Colonic mucosa (tissue), 4 donors: Measurements from ENCODE around the gene TLE4. TPM values are rescaled to one million over a fixed set of nuclear protein-coding genes. Genes with fewer than 3 reads are reported as not detected.
A peak's percentile ranks its signal among the peaks of the same experiment; 100 is the strongest.

ENCODE experiments used
- DNase-seq: peaks from one replicate; pipeline ENCODE4 v3.0.0-alpha.2; 2020
- H3K27ac ChIP-seq: fragments of 200-600 bp; one replicate; pipeline ENCODE4 v1.8.0; 2021
- H3K27me3 ChIP-seq: fragments of 200-600 bp; one replicate; pipeline ENCODE4 v1.8.0; 2021
- H3K36me3 ChIP-seq: fragments of 200-600 bp; one replicate; pipeline ENCODE4 v1.8.0; 2021
- H3K4me1 ChIP-seq: fragments of 200-600 bp; one replicate; pipeline ENCODE4 v1.8.0; 2021; ENCODE audit warnings: mild to moderate bottlenecking
- H3K4me3 ChIP-seq: fragments of 200-600 bp; one replicate; pipeline ENCODE4 v1.8.0; 2021
- H3K9ac ChIP-seq, 2 donors: one replicate each; pipeline ENCODE4 v1.7.0; 2013; ENCODE audit warnings: control low read depth in 2 of 2, low read depth in 2 of 2, low read length in 2 of 2
- H3K9me3 ChIP-seq: fragments of 200-600 bp; one replicate; pipeline ENCODE4 v1.8.0; 2021
- intact Hi-C: fragments of 100-400 bp; cut with DNase I; formaldehyde crosslinking; loops from one replicate; pipeline ENCODE4 v1.14.1; 2022
- total RNA-seq, 2 donors: library from RNA; stranded (reverse); fragmentation: NEBNext Ultra II Directional in 1 of 2; extraction: Animal tissue kit (Norgen Biotek cat#: 25700) in 1 of 2; gene quantifications; one replicate each; pipeline ENCODE4 v1.2.1, GENCODE V29; 2021
- TF ChIP-seq, protein P1 (sequence below): fragments of 200-600 bp; IDR thresholded peaks from one replicate; pipeline ENCODE4 v1.8.0; 2022; ENCODE audit warnings: antibody characterized with exemption, mild to moderate bottlenecking
- donor health status: healthy.
- donor health status: DM: no; HTN: no; CAD: no.
- donor health status: DM: no; HTN: no; CAD: no.

The TLE4 gene
- total RNA-seq, 2 donors from 2014 or later = 8.0 to 17.6 TPM

DNA sequence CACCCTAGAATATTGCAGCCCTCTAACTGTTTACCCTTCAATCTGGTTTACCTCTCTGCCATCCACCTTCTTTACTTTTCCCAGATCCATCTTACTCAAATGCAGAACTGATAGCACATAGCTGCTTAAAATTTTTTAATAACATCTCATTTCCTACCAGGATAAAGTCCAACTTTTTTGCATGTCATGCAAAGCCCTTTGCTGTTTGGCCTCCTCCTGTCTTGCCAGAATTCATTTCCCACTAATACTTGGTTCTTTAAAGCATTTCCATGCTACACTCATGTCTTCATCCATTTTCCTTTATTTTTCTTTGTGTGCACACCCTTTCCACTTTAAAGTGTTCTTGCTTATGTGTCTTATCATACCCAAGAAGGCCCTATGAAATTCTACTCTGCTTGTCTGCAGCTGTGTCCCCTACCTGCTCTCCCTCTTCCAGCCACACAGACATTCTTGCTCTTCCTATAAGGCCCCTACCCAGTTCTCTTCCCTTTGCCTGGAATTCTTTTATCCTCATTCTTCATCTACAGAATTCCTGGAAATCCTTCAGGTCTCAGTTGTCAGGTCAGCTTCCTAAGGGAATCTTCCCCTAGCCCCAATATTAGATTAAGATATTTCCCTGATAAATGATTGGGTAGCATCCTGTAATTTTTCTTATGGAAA, 50.3 kb downstream of the TLE4 start:
- TF ChIP-seq, protein P1, sequence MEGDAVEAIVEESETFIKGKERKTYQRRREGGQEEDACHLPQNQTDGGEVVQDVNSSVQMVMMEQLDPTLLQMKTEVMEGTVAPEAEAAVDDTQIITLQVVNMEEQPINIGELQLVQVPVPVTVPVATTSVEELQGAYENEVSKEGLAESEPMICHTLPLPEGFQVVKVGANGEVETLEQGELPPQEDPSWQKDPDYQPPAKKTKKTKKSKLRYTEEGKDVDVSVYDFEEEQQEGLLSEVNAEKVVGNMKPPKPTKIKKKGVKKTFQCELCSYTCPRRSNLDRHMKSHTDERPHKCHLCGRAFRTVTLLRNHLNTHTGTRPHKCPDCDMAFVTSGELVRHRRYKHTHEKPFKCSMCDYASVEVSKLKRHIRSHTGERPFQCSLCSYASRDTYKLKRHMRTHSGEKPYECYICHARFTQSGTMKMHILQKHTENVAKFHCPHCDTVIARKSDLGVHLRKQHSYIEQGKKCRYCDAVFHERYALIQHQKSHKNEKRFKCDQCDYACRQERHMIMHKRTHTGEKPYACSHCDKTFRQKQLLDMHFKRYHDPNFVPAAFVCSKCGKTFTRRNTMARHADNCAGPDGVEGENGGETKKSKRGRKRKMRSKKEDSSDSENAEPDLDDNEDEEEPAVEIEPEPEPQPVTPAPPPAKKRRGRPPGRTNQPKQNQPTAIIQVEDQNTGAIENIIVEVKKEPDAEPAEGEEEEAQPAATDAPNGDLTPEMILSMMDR = no peak
- H3K9me3 ChIP-seq = no peaks in the 10 kb centered on the region
- no peak overlapping the region for H3K4me3 ChIP-seq
- no peaks in the 10 kb centered on the region for H3K4me1 ChIP-seq
- no peak overlapping the region for H3K27ac ChIP-seq
- no peak overlapping the region for H3K9ac ChIP-seq
- no peaks in the 10 kb centered on the region for H3K36me3 ChIP-seq
- H3K27me3 ChIP-seq = no peaks in the 10 kb centered on the region
- intact Hi-C loops = no loop called here
- DNase-seq = no peak

DNA sequence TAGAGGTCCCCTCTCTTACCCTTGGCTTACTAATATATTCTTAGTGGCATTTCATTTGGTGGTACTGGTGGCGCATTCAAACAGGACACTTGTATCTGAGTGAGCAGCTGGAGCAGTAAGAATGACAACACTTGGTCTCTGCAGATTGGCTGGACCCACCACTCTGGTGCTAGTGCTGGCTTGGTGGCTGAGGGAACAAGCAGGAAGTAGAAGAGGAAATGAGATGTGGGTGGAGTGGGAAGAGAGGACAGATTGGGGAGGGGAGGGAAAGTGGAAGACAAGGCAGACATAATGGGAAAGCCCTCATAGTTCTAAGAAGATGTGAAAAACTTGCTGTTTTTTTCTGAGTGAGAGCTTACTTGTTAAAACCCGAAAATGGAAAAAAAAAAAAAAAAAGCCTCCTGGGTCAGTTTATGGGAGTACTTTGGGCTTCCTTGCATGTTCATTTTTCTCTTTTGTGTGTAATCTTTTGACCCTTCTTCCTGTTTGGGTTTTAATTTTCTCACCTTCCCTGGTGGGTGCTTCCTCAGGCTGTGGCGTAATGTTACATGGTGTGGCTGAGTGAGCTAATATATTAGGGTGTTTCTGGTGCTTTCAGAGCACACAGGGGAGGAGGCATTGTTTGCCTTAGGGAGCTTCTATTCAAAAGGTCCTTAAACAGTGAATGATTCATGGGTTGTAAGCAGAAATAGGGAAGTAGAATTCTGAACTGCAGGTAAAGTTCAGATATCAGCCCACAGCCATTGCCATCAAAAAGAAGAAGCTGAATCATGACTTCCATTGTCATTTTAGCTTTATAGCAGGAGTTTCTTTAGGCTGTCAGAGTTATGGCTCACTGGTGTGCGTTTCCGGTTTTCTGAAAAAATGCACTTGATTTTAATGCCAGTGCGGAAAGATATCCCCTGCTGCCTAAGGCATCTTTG, 52.3 kb downstream of the TLE4 start:
- Histone ChIP-seq H3K9ac (no peak overlapping the region), H3K4me3 (no peak overlapping the region), H3K27ac (peak overlapping the region; percentile 23)

DNA sequence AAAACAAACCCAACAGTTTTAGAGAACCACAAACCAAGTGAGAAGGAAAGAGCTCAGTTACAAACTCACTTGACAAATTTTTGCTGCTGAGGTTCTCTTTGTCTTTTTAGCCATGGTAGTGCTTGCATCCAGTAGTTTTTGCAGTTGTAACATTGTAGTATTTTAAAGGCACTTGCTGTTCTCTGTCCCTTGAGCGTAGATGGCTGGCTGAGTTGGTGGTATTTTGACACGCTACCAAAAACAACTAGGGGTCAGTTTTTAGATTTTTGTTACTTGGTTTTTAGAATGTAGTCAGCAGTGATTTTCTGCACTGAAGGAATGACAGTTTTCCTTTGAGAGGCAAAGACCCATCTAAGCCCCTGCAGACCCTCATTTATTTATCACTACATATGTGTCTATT, 58.0 kb downstream of the TLE4 start:
- TF ChIP-seq, protein P1 = no peak

More for the DNA sequence above, 52.3 kb downstream of the TLE4 start:
- Histone ChIP-seq H3K36me3 (no peaks in the 10 kb centered on the region), H3K4me1 (no peaks in the 10 kb centered on the region), H3K27me3 (no peaks in the 10 kb centered on the region), H3K9me3 (no peaks in the 10 kb centered on the region)
- intact Hi-C loops = no loop called here
- DNase-seq = peak; percentile 31
- TF ChIP-seq, protein P1 = no peak

DNA sequence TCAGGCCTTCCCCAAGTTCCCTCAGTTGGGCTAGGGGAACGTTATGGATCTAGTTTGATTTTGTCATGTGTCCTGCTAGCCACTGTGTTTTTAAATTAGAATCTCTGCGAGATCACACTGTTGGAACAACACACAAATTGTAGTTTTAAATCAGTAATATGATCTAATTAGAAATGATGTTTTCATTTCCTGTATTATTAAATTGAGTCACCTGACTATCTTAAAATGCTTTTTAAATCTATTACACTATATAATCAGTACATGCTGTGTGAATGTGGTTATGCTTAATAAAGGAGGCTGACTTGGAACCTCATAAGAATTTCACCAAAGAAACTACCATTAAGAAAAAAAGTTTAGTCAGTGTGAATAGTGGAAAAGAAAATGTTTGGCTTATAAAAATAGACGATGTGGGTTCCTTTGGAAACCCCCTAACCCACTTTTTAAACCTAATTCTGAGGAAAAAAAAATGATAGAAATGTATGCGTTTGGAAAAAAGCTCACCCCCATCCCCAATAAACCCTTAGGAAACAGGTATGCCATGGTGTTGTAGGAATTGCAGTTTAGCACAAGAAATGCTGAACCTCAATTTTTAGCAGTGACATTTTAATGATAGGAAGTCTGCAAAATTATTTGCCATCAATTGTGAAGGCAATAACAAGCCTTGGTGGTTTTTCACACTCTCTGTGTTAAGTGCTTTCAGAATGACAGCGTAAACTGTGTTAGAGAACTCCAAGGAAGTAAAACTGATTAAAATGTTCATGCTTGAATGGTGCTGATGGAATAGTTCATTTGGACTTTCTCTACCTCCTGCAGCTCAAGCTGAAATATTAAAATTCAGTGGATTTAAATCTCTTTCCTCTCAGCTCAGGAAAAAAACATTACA, 59.0 kb downstream of the TLE4 start:
- H3K4me3 ChIP-seq = no peak overlapping the region
- DNase-seq = no peak

More for the DNA sequence above, 58.0 kb downstream of the TLE4 start:
- no peak for DNase-seq
- Histone ChIP-seq H3K9ac (no peak overlapping the region), H3K27ac (no peak overlapping the region), H3K9me3 (no peaks in the 10 kb centered on the region), H3K27me3 (no peaks in the 10 kb centered on the region), H3K36me3 (no peaks in the 10 kb centered on the region), H3K4me3 (no peak overlapping the region), H3K4me1 (no peaks in the 10 kb centered on the region)
- intact Hi-C loops = no loop called here

More for the DNA sequence above, 59.0 kb downstream of the TLE4 start:
- Histone ChIP-seq H3K9me3 (no peaks in the 10 kb centered on the region), H3K36me3 (no peaks in the 10 kb centered on the region), H3K27me3 (no peaks in the 10 kb centered on the region), H3K4me1 (no peaks in the 10 kb centered on the region), H3K27ac (no peak overlapping the region), H3K9ac (no peak overlapping the region)
- intact Hi-C loops = no loop called here
- TF ChIP-seq, protein P1 = no peak
